GM11168 (cell line): ENCODE data around the gene FBXW8.

Source experiments
- in situ Hi-C: fragments of 300-500 bp; cut with MboI; formaldehyde crosslinking; loops from one replicate; pipeline ENCODE4 v1.12.0; 2022; ENCODE audit warnings: low sequenced_read_pairs; ENCODE audit not compliant: unreplicated experiment

The FBXW8 gene

DNA sequence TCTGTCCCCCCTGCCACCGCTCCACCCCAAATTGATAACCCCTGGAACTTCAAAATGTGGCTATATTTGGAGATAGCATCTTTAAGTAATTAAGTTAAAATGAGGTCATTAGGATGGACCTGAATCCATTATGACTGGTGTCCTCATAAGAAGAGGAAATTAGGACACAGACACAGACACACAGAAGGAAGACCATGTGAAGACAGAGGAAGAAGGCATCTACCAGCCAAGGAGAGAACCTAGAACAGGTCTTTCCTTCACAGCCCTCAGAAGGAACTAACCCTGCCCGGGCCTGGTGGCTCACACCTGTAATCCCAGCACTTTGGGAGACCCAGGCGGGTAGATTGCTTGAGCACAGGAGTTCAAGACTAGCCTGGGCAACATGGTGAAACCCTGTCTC is 25.9 kb upstream of the FBXW8 start:
- in situ Hi-C loops = no loop called here

DNA sequence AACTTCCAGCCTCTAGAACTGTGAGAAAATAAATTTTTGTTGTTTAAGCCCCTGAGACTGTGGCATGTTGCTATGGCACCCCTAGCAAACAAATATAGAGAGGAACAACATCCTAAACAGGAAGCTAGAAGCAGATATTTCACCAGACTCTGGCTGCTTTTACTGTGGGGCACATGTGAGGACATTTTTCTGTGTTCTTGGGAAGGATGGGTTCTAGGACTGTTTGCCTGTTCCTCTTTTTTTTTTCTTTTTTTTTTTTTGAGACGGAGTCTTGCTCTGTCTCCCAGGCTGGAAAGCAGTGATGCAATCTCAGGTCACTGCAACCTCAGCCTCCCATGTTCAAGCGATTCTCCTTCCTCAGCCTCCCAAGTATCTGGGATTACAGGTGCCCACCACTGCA is 25.3 kb upstream of the FBXW8 start:
- in situ Hi-C loops = no loop called here

DNA sequence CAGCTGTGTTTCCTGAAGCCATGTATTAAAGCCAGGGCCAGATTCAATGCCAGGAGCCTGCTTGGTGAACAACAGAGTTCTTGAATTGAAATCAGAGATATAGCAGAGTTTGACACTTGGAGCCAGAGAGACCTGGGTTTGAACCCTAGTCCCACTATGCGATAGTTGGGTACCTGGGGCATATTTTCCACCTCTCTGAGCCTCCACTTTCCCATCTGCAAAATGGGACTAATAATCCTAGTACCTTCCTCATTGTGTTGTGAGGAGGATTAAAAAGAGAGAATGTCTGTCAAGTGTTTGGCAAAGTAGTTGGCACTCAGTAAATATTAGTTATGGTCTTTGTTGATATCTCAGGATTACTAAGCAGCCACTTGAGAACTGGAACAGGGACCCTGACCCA is 23.5 kb upstream of the FBXW8 start:
- in situ Hi-C loops = no loop called here

DNA sequence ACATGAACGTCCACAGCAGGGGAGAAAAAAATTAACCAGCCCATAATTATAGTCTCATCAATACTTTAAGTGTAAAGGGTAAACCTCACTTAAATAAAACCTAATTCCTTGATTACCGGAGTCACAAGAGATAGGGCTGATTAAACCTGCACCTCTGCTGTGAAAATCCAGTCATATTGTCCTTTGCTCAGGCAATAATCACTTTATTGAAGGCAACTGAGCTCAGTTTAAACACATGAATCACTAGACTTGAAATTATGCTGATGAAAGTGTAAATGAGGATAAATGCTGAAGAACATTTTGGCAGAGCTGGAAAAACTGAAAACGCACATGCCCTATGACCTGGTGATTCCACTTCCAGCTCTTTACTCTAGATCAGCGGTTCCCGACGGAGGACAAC is 22.9 kb upstream of the FBXW8 start:
- in situ Hi-C loops = no loop called here

DNA sequence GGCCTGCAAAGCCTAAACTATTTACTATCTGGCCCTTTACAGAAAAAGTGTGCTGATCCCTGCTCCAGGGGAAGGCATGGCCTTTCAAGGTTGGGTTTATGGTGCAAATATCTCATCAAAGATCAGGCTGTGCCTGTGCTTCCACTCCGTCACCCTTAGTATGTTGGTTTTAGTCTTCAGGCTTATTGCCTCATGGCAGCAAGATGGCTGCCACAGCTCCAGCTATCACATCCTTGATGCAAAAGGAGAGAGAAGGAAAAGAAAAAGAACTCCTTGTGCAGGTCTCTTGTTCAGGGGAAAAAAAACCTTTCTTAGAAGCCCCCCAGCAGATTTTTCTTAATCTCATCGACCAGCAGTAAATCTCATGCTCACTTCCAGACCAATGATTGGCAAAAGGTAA is 20.4 kb upstream of the FBXW8 start:
- in situ Hi-C loops = no loop called here

DNA sequence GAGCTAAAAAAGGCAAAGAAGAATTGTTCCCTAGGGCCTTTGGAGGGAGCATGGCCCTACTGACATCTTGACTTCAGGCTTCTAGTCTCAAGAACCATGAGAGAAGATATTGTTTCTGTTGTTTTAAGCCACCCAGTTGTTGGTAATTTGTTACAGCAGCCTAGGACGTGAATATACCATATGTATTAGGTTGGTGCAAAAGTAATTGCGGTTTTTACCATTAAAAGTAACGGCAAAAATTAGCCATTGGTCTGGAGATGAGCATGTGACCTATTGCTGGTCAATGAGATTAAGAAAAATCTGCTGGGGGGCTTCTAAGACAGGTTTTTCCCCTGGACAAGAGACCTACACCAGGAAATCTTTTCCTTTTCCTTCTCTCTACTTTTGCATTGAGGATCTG is 19.7 kb upstream of the FBXW8 start:
- in situ Hi-C loops = no loop called here

DNA sequence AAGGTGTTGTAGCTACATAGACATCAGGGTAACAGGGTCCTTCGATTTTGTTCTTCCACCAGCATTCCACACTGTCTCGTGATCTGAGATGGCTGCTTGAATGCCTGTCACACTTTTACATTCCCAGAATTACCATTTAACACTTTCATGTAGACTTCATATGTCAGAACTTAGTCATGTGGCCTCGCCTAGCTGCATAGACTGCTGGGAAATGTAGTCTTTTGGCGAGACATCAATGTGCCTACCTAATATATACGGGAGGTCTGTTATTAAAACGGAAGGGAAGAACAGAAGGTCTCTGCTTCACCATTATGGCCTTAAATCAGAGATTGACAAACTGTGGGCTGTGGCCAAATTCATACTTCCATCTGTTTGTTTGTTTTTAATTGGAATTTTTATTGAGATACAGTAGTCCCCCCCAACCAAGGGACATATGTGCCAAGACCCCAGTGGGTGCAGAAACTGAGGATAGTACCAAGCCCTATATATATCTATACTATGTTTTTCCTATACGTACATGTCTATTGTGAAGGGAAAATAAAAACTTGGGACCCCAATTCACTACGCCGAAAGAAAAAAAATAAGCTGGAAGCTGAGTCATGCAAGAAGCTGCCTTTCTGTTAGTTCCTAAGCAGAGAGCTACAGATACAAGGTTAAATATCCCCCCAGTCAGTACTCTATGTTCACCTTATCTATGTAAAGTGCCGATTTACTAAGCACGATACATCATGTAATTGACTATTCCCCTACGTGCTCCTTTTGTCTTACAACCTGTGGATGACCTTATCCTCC is 18.2 kb upstream of the FBXW8 start:
- in situ Hi-C loops = no loop called here

DNA sequence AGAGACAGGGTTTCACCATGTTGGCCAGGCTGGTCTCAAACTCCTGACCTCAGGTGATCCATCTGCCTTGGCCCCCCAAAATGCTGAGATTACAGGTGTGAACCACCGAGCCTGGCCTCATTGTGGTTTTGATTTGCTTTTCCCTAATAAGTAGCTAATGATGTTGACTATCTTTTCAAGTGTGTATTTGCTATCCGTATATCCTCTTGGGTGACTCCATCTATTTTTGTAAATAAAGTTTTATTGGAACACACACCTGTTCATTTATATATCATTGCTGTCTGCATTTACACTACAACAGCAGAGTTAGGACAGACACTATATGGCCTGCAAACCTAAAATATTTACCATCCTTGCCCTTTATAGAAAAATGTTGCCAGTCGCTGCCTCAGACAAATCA is 15.8 kb upstream of the FBXW8 start:
- in situ Hi-C loops = no loop called here

DNA sequence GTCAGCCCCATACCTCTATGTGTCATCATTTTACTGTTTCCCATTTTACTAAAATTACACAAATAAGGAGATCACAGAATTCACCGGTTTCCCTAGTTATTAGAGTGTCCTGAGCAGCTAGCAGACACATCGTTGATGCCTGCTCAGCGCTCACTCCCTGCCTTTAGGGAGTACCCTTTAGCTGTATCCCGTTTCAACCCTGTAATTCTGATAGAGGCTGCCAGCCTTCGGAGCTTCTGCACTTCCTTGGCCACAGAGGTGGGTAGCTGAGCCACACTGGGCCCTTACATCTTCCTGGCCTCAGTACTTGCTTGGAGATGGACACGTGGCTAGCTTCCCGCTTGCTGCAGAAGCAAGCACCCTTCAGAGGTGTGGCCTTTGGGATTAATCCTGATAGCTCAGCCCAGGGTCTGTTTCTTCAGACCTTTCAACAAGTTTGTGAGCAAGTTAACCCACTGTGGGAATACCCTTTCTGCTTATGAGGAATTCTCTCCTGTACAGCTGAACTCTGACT is 14.3 kb upstream of the FBXW8 start:
- in situ Hi-C loops = no loop called here

DNA sequence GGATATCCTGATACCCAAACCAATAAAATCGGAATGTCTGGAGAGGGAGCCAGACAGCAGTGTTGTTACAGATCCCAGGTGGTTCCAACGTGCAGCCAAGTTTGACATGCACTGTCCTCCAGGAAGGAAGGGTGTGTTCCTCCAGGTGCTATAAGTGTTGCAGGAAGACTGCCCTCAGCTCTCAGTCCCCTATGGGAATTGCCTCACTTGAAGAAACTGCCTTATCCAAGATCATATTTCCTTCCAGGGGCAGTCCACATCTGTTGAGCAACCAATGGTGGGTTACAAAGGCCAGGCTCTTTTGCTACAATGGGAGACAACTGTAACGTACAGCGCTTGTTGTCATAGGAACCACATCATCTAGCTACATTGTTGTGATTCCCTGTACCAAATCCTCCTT is 13.3 kb upstream of the FBXW8 start:
- in situ Hi-C loops = no loop called here

DNA sequence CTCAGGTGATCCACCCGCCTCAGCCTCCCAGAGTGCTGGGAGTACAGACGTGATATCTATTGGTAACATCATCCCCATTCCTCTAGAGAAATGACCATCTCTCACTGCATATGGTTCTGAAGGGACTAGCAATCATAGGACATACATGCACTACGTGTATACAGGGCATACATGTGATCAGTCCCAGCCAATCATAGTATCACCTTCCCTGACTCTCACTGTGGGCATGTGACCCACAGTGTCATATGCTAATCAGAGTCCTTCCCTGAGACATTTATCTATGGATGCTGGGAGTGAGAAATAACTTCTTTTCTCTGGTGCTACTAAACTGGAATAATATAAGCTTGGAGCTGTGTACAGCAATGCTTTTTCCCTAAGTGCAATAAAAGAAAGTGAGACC is 12.1 kb upstream of the FBXW8 start:
- in situ Hi-C loops = no loop called here

DNA sequence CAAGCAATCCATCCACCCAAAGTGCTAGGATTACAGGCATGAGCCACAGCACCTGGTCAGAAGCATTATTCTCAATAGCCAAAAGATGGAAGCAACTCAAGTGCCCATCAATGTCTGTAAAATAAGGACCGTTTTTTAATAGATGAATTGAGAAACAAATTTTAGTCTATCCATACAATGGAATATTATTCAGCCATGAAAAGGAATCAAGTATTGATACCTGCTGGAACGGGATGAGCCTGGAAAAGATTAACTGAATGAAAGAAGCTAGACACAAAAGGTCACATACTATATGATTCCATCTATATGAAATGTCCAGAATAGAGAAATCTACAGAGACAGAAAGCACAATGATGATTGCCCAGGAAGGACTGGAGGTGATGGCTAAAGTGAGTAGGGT is 9.1 kb upstream of the FBXW8 start:
- in situ Hi-C loops = no loop called here

DNA sequence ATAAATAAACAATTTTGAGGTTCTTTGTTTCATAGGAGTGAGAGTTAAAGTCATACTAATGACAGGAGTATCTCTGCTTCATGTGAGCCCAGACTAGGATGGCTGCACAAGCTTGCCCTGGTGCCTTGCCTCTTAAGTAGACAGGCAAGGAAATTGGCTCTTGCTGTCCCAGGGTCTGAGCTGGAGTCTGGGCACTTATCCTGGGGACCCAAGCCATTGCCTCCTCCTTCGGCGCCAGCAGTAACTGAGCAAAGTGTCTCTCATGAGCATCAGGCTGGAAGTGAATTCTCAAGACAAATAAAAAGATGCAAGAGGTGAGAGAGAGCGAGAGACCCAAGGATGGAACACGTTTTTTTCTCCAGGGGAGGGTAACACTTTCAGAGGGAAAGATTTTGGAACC is 6.9 kb upstream of the FBXW8 start:
- in situ Hi-C loops = no loop called here

DNA sequence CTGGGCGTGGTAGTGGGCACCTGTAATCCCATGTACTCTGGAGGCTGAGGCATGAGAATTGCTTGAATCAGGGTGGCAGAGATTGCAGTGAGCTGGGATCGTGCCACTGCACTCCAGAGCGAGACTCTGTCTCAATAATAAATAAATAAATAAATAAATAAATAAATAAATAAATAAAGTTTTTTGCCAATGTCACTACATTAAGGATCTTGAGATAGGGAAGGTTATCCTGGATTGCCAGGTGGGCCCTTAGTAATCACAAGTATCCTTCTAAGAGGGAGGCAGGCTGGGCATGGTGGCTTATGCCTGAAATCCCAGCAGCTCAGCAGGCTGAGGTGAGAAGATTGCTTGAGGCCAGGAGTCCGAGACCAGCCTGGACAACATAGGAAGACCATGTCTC is 4.5 kb upstream of the FBXW8 start:
- in situ Hi-C loops = no loop called here

DNA sequence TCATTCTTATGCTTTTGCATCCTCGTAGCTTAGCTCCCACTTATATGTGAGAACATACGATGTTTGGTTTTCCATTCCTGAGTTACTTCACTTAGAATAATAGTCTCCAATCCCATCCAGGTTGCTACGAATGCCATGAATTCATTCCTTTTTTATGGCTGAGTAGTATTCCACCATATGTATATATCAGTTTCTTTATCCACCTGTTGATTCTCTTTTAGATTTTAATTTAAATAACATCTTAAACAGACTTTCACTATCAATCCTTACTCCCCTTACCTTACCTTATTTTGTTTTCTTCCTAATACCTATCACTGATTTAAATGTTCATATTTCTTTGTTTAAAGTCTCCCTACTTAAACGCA is 488 bp upstream of the FBXW8 start:
- in situ Hi-C loops = no loop called here

DNA sequence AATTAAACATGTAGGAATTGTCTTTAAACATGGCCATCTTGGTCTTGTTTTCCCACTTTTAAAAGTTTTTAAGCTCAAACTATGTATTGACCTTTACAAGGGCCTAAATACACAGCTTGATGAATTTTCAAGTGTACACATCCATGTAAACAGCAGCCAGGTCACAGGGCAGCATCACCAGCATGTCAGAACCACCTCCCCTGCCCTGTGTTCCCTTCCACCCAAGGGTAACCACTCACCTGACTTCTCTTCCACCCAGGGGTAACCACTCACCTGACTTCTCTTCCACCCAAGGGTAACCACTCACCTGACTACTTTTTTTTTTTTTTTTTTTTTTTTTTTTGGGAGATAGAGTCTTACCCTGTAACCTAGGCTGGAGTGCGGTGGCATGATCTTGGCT is 4.6 kb downstream of the FBXW8 start:
- in situ Hi-C loops = no loop called here

DNA sequence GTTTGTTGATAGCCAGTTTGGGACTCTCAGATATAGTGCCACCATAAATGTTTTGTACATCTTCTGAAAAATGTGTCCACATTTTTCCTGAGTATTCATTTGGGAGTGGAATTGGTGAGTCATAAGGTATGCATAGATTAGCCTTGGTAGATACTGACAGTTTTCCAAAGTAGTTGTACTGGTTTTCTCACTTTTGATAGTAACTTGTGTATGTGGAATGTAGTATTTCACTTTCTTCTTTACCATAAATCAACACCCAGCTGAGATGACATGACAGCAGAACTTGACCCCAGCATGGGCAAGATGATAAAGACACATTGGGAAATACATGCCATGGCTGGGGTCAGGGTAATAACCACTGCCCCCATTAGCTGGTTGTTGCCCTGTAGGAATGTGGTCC is 5.4 kb downstream of the FBXW8 start:
- in situ Hi-C loops = no loop called here

DNA sequence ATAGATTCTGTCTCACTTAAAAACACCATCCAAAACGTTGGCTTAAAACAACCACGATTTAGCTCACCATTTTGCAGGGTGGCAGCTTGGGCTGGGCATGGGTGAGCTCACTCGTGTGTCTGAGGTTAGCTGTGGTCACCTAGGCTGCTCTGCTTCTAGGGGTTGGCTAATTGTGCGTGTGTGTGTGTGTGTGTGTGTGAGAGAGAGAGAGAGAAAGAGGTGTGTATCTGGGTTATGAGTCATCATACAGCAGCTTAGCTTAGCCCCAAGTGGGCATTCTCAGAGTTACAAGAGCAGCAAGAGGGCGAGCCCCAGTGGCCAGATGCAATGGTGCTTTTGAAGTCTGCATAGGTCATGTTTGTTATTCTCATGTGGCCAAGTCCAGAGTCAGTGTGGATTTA is 6.0 kb downstream of the FBXW8 start:
- in situ Hi-C loops = no loop called here

DNA sequence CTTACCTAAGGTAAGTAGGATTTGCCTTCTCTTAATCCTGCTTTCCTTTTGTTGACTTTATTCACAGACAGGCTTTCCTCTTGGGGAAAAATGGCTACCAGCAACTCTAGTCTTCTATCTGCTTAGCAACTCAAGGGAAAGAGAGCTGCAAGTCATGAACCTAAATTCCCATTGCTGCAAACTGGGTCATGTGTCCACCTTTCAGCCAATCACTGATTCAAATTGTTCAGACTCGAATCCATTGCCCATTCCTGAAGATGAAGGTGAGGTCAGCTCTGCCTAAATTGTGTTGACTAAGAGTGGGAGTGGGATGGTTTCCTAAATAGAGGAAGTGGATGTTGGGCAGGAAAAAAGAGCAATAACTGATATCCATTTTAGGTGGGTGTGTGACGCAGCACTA is 7.7 kb downstream of the FBXW8 start:
- in situ Hi-C loops = no loop called here

DNA sequence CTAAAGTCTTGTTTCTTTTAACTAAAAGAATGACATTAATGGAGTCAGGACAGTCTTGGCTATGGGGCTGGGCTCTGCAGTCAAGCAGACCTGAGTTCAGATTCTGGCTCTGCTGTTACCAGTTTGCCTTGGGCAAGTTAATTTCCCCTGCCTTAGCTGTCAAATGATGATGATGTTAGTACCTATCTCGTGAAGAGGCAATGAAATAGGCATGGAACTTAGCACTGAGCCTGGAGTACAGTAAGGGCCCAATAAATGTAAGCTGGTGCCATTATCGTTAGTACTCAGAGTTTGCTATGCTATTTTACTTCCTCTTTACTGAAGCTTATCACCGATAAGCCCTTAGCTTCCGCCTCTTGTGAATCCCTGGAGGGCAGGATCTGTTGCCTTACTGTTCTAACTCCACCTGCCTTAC is 8.5 kb downstream of the FBXW8 start:
- in situ Hi-C loops = no loop called here

DNA sequence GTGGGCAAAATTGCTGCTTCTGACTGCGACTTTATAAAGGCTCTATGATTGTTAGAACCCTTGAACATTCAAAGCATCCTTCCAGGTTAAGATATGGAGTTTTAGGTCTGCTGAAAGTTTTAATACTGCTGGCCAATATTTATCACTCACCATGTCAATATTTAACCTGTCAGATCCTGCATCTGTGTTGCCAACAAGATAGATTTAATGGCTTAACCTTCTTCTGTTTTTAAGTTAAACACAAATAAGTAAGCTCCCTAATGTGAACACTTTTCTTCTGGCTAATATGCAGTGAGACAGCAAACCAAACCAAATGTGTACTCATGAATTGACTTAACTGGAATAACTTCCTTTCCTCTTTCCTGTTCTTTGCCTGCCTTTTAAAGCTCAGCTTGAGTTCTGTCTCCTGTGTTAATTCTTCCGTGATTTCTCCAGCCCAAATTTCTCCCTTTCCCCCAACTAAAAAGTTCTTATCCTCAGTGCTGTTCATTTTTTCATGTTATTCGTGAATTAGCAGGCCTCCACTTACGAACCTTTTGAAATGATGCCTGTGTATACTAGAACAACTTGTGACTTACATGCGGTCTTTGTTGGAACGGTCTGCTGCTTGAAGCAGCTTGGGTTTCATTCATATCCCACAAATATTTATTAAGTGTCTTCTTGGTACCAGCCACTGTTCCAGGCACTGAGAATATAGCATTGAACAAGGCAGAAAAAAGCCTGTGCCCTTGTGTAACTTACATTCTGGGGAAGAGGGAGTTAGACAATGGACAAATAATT is 9.1 kb downstream of the FBXW8 start:
- in situ Hi-C loops = no loop called here

DNA sequence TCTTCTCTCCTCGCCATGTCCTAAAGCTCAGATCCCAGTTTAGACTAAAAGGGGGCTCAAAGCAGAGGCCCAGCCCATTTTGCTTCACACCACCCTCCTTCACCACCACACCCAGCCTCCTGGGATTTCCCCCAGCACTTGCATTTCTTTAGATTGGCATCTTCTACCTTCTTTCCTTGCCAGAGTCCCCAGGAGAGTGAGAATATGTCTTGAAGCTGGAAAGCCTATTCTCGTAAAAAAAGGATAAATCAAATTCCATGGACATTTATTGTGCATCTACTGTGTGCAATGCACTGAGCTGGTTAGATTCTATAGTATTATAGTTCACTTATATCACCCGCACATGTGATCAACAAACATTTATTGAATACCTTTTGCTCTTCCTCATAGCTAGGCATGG is 10.2 kb downstream of the FBXW8 start:
- in situ Hi-C loops = no loop called here
